Pericardium fibroblast (primary cell): ENCODE data around the gene COL9A3. TPM values are rescaled to one million over a fixed set of nuclear protein-coding genes. Genes with fewer than 3 reads are reported as not detected.

Experiments used
- total RNA-seq: library from RNA; depleted of rRNA; stranded (reverse); fragments of >200 nt; gene quantifications from 2 replicates; pipeline ENCODE4 v1.2.3, GENCODE V29; 2015

COL9A3 gene
- total RNA-seq = 55.6 and 133 TPM in 2 replicates

DNA sequence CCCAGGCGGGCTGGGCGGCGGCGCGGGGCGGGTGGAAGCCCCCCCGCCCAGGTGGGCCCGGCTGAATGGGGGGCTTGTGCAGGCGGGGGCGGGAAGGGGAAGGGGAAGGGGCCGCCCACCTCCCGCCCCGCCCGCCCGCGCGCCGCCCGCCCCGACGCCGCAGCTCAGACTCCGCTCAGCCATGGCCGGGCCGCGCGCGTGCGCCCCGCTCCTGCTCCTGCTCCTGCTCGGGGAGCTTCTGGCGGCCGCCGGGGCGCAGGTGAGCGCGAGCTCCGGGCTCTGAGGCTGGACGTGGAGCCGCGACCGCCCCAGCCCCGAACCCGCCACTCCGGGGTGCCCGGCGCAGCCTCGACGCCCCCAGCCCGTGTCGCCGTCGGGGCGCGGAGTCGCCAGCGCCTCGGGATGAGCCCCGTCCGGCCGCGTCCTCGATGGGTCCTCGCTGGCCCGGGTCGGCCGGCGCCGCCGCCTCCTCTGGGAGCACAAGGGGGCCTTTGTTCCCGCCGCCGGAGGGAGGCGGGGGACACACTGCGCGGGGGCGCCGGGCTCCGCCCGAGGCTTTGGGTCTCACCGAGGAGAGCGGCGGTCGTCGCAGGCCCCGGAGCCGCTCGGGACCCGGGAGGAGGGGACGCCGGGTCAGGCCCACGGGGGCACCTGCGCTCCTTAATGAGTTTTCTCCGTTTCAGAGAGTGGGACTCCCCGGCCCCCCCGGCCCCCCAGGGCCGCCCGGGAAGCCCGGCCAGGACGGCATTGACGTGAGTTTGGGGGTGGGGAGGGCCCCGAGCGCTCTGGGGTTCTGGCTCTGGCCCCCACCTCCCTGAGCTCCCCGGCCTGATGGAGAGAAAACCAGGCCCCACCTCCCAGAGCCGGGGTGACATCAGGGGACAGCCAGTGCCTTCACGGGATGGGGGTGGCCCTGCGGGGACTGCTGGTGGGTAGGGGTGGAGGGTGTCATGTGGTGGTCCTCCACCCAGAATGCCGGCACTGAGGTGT, at the start of gene COL9A3:
TSS of gene COL9A3 (plus strand) at position 167 of the 990 bp plus-strand sequence. CDS start at position 182, 15 bp downstream.

DNA sequence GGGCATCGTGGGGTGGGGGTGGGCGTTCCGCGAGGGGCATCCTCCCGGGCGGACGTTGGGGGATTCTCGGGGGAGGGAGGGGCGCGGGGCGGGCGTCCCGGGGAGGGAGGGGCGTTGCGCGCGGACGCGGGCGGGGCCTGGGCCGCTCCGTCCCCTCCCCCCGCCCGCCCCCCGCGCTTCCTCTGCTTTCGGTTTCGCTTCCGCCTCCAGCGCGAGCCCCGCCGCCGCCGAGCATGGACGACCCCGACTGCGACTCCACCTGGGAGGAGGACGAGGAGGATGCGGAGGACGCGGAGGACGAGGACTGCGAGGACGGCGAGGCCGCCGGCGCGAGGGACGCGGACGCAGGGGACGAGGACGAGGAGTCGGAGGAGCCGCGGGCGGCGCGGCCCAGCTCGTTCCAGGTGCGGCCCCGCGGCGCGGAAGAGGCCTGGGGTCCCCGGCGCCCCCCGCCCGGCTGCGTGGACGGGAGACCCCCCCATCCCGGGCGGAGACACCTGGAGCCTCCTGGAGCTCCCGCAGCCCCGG, 12.2 kb upstream of the COL9A3 start, which contains the start of gene OGFR:
TSS of gene OGFR (plus strand) at position 209 of the 528 bp plus-strand sequence. CDS start at position 234, 25 bp downstream.

DNA sequence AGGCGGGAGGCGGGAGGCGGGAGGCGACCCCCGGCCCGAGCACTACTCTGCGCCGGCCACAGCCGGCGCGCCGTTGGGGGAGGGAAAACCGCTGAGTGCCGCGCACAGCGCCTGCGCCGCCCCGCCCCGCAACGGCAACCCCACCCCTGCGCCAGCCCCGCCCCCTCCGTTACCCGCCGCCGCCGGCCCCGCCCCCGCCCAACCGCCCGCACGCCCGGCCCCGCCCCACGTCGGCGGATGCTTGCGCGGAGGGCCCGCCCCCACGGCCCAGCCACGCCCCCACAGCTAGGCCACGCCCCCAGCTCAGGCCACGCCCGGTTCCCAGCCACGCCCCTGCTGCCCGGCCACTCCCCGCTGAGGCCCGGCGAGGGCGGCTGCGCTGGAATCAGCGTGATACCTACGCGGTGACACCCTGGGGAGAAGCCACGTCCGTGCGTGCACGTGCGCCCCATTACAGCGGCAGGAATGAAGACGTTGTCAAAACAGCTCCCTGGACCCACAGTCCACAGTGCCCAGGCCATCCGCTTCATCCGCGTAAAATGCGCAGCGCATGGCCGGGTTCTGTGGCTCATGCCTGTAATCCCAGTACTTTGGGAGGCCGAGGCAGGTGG, 45.0 kb downstream of the COL9A3 start, which contains the start of gene TCFL5:
TSS of gene TCFL5 (minus strand) at position 97 of the 611 bp plus-strand sequence. CDS start 152 bp downstream, outside the sequence.

Other genes starting within 250 kb of the COL9A3 start
- gene SLCO4A1, start 174.5 kb upstream of the COL9A3 start, total RNA-seq = 0.12 and 0.26 TPM in 2 replicates
- not detected in 2 replicates for gene NTSR1, start 108.2 kb upstream of the COL9A3 start, total RNA-seq
- gene MRGBP, start 20.6 kb upstream of the COL9A3 start, total RNA-seq = 14.8 and 18.7 TPM in 2 replicates
- 47.8 and 53.7 TPM in 2 replicates for gene OGFR, start 12.2 kb upstream of the COL9A3 start, total RNA-seq
- 14.2 and 22.7 TPM in 2 replicates for gene TCFL5, start 44.8 kb downstream of the COL9A3 start, total RNA-seq
- gene DIDO1, start 109.5 kb downstream of the COL9A3 start, total RNA-seq = 20.3 and 23.5 TPM in 2 replicates
- gene GID8, start 121.1 kb downstream of the COL9A3 start, total RNA-seq = 21.7 and 22.6 TPM in 2 replicates
- gene SLC17A9, start 135.7 kb downstream of the COL9A3 start, total RNA-seq = 2.0 and 5.0 TPM in 2 replicates
- not detected in 2 replicates for gene BHLHE23, start 189.9 kb downstream of the COL9A3 start, total RNA-seq